Fibroblast of lung (primary cell): ENCODE data around the gene CNOT1.

Source experiments
- CTCF ChIP-seq, 2 donors: IDR thresholded peaks in 1 of 2; conservative IDR thresholded peaks in 1 of 2; 1 replicate in 1 of 2; 2 replicates in 1 of 2; pipeline ENCODE4 v1.5.1; 2011 to 2012; ENCODE audit warnings: low read length in 2 of 2, control low read depth in 1 of 2, inconsistent platforms in 1 of 2, low read depth in 1 of 2, mild to moderate bottlenecking in 1 of 2
- EZH2 ChIP-seq: IDR thresholded peaks from 2 replicates; pipeline ENCODE4 v1.5.1; 2012; ENCODE audit warnings: low read length, control low read depth, mild to moderate bottlenecking; ENCODE audit errors: missing control alignments

DNA sequence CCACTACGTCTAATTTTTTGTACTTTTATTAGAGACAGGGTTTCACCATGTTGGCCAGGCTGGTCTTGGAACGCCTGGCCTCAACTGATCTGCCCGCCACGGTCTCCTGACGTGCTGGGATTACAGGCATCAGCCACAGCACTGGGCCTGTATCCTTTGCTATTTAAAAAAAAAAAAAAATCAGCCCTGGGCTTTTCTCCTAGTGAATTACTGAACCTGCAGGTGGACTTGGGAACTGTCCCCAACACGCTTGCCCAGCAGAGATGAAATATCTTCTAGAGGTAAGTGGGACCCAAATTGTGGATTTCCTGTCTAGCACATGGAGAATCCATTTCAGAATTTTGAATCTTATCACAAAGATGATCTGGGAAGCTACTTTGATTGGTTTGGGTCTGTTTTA, 14.8 kb downstream of the CNOT1 start:
- no peak for TF ChIP-seq CTCF (conservative IDR thresholded peaks at IDR 0.05 in 1 of 2, IDR thresholded peaks at IDR 0.05 in 1 of 2; ENCODE audit: low read depth in 1 of 2, low read length in 2 of 2)
- TF ChIP-seq EZH2, result no peak
